GM18861 (cell line): ENCODE data around the gene SPHK2.
"Not testable (repeated sequence)": the region's sequence is repeated elsewhere in the genome, so short reads cannot be mapped to it uniquely, and the experiment has no call there.

ENCODE experiments used
- ATAC-seq: cut with Tn5 transposase; IDR thresholded peaks from one replicate; pipeline ENCODE4 v1.9.1; 2021; ENCODE audit not compliant: unreplicated experiment

Gene SPHK2

DNA sequence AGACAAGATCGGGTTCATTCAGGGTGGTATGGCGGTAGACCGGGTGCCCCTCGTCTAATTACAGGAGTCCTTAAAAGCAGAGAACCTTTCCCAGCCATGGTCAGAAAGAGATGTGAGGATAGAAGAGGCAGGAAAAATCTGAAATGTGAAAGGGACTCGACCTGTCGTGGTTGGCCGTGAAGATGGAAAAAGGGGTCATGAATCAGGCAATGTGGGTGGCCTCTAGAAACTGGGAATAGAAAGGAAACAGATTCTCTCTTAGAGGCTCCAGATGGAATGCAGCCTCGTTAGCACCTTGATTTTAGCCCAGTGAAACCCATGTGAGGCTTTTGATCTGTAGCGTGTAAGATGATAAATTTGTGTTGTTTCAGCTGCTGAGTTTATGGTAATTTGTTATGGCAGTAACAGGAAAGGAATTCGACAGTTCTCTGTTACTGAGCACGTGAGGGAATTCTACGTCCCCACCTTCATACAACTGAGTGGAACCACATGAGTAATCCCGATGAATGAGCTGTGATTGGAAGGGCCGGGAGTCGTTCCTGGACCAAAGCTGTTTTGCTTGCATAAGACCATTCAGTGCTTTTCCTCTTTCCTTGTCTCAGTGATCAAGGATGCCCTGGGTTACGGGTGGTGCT lies 37.7 kb downstream of the SPHK2 start:
- ATAC-seq = no peak

- ATAC-seq = not testable (repeated sequence)
Observed at GRCh38 chr19:48657828-48658227, 38.5 kb downstream of the SPHK2 start.

GRCh38 chr19:48658483-48658882 lies 39.2 kb downstream of the SPHK2 start:
- no peak for ATAC-seq

DNA sequence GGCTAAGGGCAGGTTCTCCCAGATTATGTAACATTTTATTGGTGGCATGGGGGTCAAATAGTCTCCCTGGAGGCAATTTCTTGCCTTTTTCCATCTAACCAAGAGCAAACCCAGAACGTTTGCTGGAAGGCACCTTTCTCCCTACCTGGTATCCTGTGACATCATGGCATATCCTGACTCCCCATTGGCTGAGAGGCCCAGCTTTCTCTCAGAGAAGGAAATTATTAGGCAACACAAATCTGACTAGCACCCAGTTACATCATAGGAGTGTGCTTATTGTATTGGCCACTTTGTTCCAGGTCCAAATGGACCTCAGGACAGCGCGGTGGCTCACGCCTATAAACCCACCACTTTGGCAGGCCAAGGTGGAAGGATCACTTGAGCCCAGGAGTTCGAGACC lies 40.5 kb downstream of the SPHK2 start:
- no peak for ATAC-seq

DNA sequence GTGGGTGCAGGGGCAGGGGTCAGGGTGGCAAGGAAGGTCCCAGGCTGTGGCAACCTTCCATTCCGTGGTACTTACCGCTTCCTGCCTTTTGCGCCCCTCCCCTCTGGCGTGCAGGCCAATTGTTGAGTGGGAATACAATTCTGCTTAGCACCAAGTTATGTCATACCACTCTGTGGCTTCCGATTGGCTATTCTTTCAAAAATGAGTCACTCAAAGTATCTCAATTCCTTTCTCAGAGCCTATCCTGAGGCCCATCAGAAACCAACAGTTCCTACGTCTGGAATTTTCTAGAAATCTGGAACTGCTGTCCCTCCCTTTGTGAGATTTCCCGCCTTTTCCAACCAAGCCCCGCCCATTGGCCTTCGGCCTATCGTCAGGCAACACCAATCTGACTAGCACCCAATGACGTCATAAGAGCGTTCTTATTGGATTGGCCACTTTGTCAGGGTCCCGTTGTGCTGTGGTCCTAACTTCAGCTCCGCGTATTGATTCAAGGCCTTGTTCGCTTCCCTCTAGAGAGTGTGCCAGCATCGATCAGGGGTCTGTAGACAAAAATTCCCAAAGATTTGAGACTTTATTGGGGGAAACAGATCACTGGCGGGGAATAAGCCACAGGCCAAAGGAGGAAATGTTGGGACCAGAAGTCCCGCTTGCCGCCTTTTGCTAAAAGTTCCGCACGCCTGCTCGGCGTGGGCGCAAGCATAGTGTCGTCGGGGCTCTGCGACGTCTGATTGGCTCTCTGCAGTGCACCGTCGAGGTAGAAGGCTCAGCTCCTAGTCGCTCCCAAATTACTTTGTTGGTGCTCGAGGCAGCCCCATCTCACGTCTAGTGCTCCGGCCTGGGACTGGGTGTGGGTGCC lies 41.8 kb downstream of the SPHK2 start:
- ATAC-seq = peak; percentile 74

DNA sequence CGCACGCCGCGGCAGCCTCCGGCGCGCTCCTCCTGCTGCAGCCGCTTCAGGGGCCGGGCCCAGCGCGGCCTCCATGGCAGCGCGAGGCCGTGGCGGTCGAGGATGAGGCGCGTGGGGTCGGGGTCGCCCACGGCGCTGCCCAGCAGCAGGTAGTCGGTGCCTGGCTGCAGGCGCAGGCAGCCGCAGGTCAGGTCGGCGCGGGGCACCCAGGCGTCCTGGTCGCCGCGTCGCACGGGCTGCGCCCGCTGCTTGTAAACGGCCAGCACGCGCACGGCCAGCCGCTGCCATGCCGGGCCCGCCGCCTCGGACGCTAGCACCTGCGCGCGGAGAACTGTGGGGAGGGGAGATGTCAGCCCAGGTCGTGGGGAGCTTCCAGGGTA lies 42.4 kb downstream of the SPHK2 start:
- ATAC-seq = no peak

DNA sequence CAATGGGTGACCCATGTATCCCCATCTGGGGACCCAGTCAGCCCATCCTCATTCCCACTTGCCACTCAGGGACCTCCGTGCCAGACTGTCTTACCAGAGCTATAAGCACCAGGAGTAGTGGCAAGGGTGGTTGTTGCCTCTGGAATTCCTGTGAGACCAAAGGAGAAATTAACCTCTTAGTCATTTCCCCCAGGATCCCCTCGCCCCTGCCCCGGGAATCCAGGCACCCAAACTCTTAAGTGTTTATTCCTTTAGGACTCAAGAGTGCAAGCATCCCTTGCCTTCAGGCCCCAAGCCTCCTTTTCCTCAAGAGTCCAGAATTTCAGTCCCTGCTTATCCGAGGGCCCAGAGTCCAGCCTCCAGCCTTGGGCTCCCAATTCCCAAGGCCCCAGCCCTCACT lies 44.4 kb downstream of the SPHK2 start:
- ATAC-seq = no peak

DNA sequence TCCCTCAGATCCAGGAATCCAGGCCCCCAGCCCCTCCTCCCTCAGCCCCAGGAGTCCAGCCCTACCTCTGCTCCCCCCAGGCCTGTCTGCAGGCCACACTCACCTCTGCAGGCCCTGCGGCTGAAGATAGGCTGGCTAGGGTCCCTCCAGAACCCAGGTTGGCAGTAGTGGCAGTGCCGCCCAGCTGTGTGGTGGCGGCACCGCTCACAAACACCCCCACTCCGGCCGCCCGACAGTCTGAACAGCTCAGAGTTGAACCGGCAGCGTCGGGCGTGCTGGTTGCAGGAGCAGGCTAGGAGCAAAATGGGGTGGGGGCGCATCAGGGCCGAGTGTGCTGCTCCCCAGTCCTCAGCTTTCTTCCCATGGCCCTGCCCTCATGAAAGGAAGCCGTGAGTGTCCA lies 45.2 kb downstream of the SPHK2 start:
- no peak for ATAC-seq

DNA sequence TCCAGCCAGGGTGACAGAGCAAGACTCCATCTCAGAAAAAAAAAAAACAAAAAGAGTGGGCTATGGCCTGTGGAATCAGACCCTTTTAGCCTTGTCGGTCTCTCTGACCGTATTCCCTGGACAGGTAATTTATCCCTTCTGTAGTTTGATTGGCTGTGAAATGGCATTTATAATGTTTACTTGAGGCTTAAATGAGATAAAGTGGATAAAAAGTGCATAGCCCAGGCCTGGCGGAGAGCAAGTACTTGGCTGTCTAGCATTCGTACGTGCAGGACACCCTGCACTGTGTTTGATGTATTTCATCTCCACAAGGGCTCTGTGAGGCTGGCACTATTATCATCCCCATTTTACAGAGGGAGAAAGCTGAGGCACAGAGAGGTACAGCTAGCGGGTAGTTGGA lies 46.5 kb downstream of the SPHK2 start:
- no peak for ATAC-seq

- no peak for ATAC-seq
Observed at GRCh38 chr19:48668332-48668731, 49.0 kb downstream of the SPHK2 start.

DNA sequence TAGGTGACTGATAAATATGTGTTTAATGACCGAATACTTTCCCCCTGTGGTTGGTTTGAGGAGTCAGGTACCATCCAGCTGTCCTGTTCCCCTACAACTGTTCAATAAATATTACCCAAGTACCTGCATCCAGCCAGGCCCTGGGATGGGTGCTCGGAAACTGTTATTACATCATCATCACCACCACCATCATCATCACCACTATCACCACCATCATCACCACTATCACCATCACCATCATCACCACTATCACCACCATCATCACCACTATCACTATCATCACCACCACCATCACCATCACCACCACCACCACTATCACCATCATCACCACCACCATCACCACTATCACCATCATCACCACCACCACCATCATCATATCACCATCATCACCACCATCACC lies 49.5 kb downstream of the SPHK2 start:
- ATAC-seq = no peak

GRCh38 chr19:48669903-48670668 lies 50.8 kb downstream of the SPHK2 start:
- no peak for ATAC-seq

- ATAC-seq = no peak
Observed at GRCh38 chr19:48670699-48671445, 51.6 kb downstream of the SPHK2 start.

DNA sequence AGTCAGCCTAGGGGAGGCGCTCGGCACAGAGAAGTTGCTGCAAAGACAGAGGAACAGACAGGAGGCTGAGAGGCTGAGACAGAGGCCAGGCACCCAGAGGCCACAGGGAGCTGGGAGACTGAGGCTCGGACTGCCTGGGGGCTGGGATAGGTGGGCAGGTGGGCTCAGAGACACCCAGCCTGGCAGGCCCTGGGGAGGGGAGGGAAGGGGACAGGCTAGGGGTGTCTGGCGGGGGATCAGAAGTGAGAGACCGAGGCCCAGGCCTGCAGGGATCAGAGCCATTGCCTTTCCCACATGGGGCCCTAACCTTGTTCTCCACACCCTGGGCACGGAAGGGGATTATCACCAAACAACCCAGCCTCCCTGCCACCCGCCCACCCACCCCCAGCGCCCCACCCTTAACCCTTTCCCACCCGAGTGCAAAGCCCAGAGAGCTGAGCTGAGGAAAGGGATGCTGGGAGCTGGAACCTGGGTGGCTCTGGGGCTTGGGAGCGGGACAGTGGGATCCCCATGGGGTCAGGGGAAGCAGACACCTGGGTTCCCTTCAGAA lies 52.2 kb downstream of the SPHK2 start:
- no peak for ATAC-seq

DNA sequence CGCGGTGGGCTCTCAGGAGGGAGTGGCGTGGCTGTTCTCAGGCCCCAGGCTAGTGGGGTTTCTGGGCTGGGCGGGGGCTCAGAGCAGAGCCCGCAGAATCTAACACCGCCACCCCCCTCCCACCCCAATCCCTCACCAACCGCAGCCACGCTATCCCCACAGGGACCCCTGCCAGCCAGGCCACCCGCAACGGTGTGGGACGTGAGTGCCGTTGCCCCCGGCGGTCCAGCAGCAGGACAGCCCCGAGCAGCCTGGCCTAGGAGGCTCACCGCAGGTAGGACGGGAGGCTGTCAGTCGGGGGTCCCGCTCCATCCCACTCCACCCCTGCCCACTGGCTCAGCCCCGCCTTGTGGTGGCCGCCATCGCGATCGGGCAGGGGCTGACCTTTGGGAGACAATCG lies 53.7 kb downstream of the SPHK2 start, which contains the start of gene NTN5:
Gene NTN5, minus strand, starts transcription at position 24 of the 400 bp plus-strand sequence. CDS start 2,031 bp downstream, outside the sequence.
- ATAC-seq = no peak

DNA sequence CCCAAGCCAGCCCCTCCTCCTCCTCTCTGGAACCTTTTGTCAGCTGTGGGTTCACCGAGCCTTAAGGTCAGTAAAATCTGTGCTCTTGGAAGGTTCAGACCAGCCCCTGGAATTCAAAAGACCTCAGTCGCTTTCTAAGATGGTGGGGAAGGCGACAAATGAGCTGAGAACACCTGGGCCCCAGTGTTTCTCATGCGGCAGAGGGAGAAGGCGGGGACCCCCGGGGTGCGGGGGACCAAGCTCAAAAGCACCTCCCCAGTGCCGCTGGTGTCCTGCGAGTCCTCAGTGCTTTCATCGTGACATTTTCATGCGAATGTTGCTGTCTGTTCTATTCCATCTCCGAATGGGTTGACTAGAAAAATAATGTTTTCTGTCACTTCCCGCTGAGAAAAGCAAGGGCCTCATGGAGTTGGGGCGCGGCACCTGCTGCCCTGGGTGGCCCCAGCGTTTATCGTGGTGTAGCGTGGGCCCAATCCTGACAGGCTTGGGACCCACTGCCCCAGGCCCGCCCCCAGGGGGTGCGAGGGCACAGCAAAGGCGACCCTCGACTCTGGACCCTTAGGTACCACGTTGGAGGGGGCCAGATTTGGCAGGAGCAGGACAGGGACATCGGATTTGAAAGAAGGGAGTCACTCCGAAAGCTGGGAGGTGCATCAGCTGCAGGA lies 54.3 kb downstream of the SPHK2 start:
- ATAC-seq = no peak

DNA sequence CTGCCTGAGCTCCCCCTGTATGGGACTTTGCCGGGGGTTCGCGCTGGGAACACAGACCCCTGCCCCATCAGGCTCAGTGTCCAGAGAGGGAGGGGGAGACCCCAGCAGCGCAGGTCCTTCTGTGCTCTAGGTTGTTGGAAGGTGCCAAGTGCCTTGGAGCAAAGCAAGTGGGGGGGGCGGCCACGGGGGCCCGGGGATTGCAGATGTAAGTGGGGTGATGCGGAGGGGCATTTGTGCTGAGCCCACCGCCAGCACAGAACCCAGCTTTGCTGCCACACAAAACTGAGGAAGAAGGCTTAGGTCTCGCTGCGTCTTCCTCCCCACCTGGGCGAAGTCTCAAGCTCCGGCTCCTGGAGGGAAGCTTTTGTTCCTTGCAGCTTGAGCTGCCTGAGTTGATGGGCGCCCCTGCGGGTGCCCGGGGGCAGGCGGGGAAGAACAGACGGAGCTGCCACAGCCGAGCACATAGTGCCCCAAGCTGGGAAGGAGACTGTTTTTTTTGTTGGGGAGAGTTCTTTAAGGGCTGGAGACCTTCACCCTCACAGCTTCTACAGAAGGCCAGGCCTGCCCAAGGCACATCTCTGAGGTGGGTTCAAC lies 55.0 kb downstream of the SPHK2 start:
- no peak for ATAC-seq

- ATAC-seq = no peak
Observed at GRCh38 chr19:48674921-48675824, 55.9 kb downstream of the SPHK2 start.

GRCh38 chr19:48676487-48676886 lies 57.2 kb downstream of the SPHK2 start:
- ATAC-seq = no peak
